ENCODE data around the gene RFX5. TPM values are rescaled to one million over a fixed set of nuclear protein-coding genes. Genes with fewer than 3 reads are reported as not detected.

RFX5 gene
- total and polyA plus RNA-seq, 7 donors = 4.7 to 38.7 (median 17.7) TPM

- H3K27me3 ChIP-seq (ENCODE audit: insufficient read depth in 3 of 3, low read length in 2 of 3) = no peaks in the 10 kb centered on the region
- ATAC-seq (no peak), DNase-seq (no peak)
- no peaks in the 10 kb centered on the region for H3K9me3 ChIP-seq
- H3K4me3 ChIP-seq = peak overlapping the region; percentile 24
- intact Hi-C loops (cut with DNase I) = loop anchor here in 1 of 2 donors (2.0 kb wide), 1 partner anchor 14 kb away; the partner anchor contains the start of gene PI4KB
- TF ChIP-seq CTCF (IDR thresholded peaks at IDR 0.05) = no peak
- 90 to 96% (median 92%) methylated on average over 4 of the region's 4 CpGs for WGBS, 3 donors
- peaks cover 57% of the 10 kb centered on the region for H3K4me1 ChIP-seq
- peak overlapping the region; percentile 97 for H3K27ac ChIP-seq
- H3K36me3 ChIP-seq (ENCODE audit: insufficient read depth in 1 of 2, low read depth in 1 of 2) = peaks cover 10 to 62% of the 10 kb centered on the region in 2 donors
These were observed 34.6 kb downstream of the RFX5 start for GRCh38 chr1:151312411-151312810.

GRCh38 chr1:151311589-151312331, 35.3 kb downstream of the RFX5 start:
- WGBS, 3 donors = 42 to 59% (median 44%) methylated on average over 7 of the region's 7 CpGs
- Histone ChIP-seq H3K9me3 (no peaks in the 10 kb centered on the region), H3K27me3 (ENCODE audit: insufficient read depth in 3 of 3, low read length in 2 of 3) (no peaks in the 10 kb centered on the region), H3K4me1 (peaks cover 57% of the 10 kb centered on the region), H3K27ac (peak overlapping the region; percentile 97), H3K4me3 (peak overlapping the region; percentile 27), H3K36me3 (ENCODE audit: insufficient read depth in 1 of 2, low read depth in 1 of 2) (peaks cover 10 to 62% of the 10 kb centered on the region in 2 donors)
- ATAC-seq (peak; percentile 93 to 97 (median 96)), DNase-seq (peak; percentile 84 to 89)
- intact Hi-C loops (cut with DNase I) = loop anchor here (1.0 to 2.0 kb wide), 2 partner anchors 15 to 16 kb away; partner anchors contain the start of gene PI4KB (in 2 of the 2)
- no peak for TF ChIP-seq CTCF (IDR thresholded peaks at IDR 0.05)

- intact Hi-C loops (cut with DNase I) = loop anchor here in 1 of 2 donors (1.0 kb wide), 1 partner anchor 16 kb away; the partner anchor contains the start of gene PI4KB
- Histone ChIP-seq H3K27me3 (ENCODE audit: insufficient read depth in 3 of 3, low read length in 2 of 3) (no peaks in the 10 kb centered on the region), H3K27ac (peak overlapping the region; percentile 97), H3K4me3 (peak overlapping the region; percentile 27), H3K36me3 (ENCODE audit: insufficient read depth in 1 of 2, low read depth in 1 of 2) (peaks cover 8 to 62% of the 10 kb centered on the region in 2 donors), H3K9me3 (no peaks in the 10 kb centered on the region), H3K4me1 (peaks cover 57% of the 10 kb centered on the region)
- DNase-seq (no peak), ATAC-seq (peak; percentile 9 to 44 (median 36))
- WGBS, 3 donors = 39 to 62% (median 50%) methylated on average over 4 of the region's 4 CpGs
- TF ChIP-seq CTCF (IDR thresholded peaks at IDR 0.05) = no peak
These were observed 36.0 kb downstream of the RFX5 start for GRCh38 chr1:151311011-151311410.

GRCh38 chr1:151309811-151310323, 37.2 kb downstream of the RFX5 start:
- WGBS, 3 donors = 34 to 40% (median 39%) methylated on average over 7 of the region's 7 CpGs
- peak; percentile 17 to 62 (median 34) for ATAC-seq
- Histone ChIP-seq H3K27ac (peak overlapping the region; percentile 97), H3K4me1 (peaks cover 57% of the 10 kb centered on the region), H3K4me3 (peak overlapping the region; percentile 27), H3K9me3 (no peaks in the 10 kb centered on the region), H3K27me3 (ENCODE audit: insufficient read depth in 3 of 3, low read length in 2 of 3) (no peaks in the 10 kb centered on the region), H3K36me3 (ENCODE audit: insufficient read depth in 1 of 2, low read depth in 1 of 2) (peaks cover 11 to 63% of the 10 kb centered on the region in 2 donors)
- intact Hi-C loops (cut with DNase I) = loop anchor here in 1 of 2 donors (10.0 kb wide), 1 partner anchor 95 kb away; no protein-coding TSS in a partner anchor
- no peak for TF ChIP-seq CTCF (IDR thresholded peaks at IDR 0.05)
- DNase-seq = no peak

Data from psoas muscle (tissue), 8 donors.